ENCODE results near the gene MTMR11.
A peak's percentile ranks its signal among the peaks of the same experiment; 100 is the strongest.
"Not testable (repeated sequence)": the region's sequence is repeated elsewhere in the genome, so short reads cannot be mapped to it uniquely, and the experiment has no call there.

MTMR11 gene

DNA sequence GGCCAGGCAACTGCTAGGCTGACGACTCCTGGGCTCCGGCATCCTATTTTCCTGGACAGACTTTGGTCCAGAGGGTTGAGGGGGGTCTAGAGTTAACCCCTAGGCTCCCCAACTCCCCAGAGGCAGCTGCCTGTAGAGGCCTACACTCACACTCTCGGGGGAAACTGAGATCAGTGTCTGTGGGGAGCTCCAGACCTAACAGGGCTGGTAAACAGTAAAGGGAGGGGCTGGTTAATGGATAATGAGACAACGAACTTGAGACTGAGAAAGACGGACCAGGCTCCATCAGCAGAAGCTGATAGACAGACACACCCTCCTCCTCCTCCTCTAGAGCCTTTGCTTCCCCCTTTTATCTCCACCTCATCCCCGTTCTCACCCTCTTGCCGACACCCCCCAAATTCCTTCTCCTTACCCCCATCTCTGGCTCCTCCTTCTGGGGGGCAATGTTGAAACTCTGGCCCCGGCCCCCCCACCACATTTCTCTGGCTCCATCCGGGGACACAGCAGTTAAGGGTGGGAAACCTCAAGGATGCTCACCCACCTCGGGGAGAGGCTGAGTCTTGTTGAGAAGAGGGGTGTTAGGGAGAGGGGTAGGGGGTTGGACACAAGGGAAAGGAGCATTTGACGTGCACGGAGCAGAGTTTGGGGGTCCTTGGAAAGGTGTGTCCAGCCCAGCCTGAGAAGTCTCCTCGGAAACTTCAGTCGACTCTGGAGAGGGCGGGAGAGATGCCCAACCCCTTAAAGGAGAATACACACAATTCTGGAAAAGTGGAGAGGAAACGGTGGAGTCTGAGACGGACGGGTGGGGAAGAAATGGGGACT is at the start of gene MTMR11:
TSS of gene MTMR11 (minus strand) at position 710 of the 822 bp plus-strand sequence. CDS start at position 478, 232 bp downstream.
- no peak for DNase-seq (ENCODE audit: low read depth, low spot score)
- peak within 1 kb of the TSS; percentile 81 for H3K27ac ChIP-seq

DNA sequence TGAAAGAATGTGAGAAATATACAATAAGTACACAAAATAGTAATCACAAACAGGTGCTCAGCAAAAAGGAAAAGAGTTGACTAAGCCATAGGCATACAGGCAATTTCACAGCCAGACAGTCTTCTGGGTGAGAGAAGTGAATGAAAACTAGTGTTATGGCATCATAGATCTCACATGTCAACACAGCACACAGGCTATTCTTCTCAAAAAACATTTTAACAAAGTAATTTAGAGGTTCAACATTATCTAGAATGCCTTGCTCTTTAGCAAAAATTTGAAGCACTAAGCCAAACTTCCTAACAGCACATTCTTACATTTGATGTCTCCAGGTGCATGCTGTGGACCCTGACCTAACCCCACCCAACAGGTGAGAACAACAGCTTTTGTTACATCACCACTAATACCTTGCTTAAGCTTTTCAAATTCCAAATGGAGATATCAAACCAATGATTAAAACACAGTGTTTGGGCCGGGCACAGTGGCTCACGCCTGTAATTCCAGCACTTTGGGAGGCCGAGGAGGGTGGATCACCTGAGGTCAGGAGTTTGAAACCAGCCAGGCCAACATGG is 43.4 kb upstream of the MTMR11 start:
- no peak overlapping the region for H3K27ac ChIP-seq
- DNase-seq (ENCODE audit: low read depth, low spot score), result no peak

- DNase-seq (ENCODE audit: low read depth, low spot score), result no peak
- H3K27ac ChIP-seq, result no peak overlapping the region
These were observed 42.7 kb upstream of the MTMR11 start for GRCh38 chr1:149979245-149979971.

GRCh38 chr1:149978547-149979023 is 41.9 kb upstream of the MTMR11 start:
- no peak for DNase-seq (ENCODE audit: low read depth, low spot score)
- no peak overlapping the region for H3K27ac ChIP-seq

GRCh38 chr1:149977345-149977744 is 40.7 kb upstream of the MTMR11 start:
- no peak overlapping the region for H3K27ac ChIP-seq
- DNase-seq (ENCODE audit: low read depth, low spot score), result no peak

DNA sequence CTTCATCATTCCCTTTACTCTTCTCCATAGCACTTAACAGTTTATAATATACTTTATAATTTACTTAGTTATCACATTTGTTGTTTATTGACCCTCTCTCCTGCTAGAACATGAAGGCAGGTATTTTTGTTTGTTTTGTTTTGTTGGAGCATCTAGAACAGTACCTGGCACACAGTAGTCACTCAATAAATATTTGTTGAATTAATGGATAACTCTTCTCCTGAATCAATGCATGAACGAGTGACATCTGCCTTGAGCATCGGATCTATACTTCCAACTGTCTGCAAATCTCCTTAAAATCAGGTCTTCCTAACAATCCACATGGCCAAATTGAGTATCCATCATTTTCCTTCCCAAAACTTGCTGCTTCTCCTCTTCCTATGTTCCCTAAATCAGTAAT is 35.9 kb upstream of the MTMR11 start:
- H3K27ac ChIP-seq, result no peak overlapping the region
- DNase-seq (ENCODE audit: low read depth, low spot score), result no peak

DNA sequence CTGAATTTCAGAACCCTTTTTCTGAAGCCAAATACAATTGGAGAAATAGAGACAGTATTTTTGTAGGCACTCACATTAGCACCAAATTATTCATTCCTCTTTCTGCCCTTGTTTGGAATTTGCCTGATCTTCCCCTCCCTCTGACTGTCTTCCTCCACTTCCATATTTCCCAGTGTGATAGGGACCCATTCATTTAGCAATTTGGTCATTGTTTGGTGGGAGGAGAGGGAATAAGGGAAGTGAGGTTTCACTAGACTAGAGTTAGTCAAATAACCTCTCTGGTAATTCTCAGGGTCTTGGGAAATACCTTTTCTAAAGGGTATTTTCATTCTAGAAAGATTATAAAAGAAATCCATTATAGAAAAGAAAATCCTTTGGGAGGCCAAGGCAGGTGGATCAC is 31.0 kb upstream of the MTMR11 start:
- H3K27ac ChIP-seq, result no peak overlapping the region
- no peak for DNase-seq (ENCODE audit: low read depth, low spot score)

GRCh38 chr1:149967041-149967440 is 30.4 kb upstream of the MTMR11 start:
- DNase-seq (ENCODE audit: low read depth, low spot score), result no peak
- H3K27ac ChIP-seq, result no peak overlapping the region

DNA sequence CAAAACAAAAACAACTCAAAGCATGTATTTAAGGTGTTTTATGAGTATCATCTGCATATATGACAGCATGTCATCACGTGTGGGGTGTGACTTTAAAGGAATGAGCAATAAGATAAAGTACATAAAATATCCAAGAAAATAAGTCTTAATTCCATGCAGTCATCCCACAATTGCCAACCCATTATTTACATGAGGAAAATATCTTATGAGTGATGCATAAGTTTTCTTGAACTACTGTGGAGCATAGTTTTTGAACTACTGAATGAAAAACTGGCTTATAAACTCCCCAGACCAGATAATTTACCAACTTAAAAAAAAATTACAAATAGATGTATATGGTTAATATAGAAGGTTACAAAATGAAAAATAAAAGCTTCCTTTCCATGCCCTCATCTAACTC is 29.7 kb upstream of the MTMR11 start:
- no peak for DNase-seq (ENCODE audit: low read depth, low spot score)

GRCh38 chr1:149965440-149965839 is 28.8 kb upstream of the MTMR11 start:
- H3K27ac ChIP-seq, result peak overlapping the region; percentile 4
- DNase-seq (ENCODE audit: low read depth, low spot score), result no peak

More for the DNA sequence above, 29.7 kb upstream of the MTMR11 start:
- H3K27ac ChIP-seq, result no peak overlapping the region

DNA sequence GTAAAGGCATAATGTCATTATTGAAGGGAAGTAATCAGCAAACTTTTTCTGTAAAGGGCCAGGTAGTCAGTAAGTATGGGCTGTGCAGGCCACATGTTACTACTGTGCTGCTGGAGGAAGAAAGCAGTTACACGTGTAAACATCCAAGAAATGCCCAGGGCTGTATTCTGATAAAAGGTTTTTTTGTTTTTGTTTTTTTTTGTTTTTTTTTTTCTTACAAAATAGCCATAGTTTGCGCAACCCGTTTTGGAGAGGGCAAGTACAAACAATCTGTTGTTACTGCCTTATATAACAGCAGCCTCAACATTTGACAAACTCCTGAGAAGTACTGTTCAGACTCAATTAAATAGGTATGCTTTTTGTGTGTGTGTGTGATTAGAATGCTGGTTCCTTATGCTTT is 26.7 kb upstream of the MTMR11 start:
- H3K27ac ChIP-seq, result peak overlapping the region; percentile 53
- DNase-seq (ENCODE audit: low read depth, low spot score), result no peak

DNA sequence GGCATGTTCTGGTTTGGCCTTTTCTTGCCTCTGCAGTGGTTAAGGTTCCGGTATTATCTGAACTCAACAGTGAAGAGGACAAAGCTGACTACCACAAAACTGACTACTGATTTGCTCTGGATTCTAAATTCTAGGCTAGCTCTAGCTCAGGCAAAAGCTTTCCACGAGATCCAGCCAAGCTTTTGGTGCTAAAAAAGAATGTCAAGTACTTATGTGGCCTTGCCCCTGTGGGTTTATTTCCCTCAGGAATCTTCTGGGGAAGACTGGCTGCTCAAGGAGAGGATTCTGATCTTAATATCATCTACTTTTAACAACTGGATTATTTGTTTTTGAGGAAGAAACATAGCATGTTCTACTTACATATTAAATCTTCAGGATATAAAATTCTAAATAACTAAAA is 26.1 kb upstream of the MTMR11 start:
- H3K27ac ChIP-seq, result peak overlapping the region; percentile 53
- DNase-seq (ENCODE audit: low read depth, low spot score), result no peak

GRCh38 chr1:149962039-149962647 is 25.5 kb upstream of the MTMR11 start:
- H3K27ac ChIP-seq, result peak overlapping the region; percentile 53
- peak; percentile 33 for DNase-seq (ENCODE audit: low read depth, low spot score)

DNA sequence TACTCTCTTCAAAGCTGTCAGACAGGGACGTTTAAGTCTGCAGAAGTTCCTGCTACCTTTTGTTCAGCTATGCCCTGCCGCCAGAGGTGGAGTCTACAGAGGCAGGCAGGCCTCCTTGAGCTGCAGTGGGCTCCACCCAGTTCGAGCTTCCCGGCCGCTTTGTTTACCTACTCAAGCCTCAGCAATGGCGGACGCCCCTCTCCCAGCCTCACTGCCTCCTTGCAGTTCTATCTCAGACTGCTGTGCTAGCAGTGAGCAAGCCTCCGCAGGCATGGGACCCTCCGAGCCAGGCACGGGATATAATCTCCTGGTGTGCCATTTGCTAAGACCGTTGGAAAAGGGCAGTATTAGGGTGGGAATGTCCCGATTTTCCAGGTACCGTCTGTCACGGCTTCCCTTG is 20.9 kb upstream of the MTMR11 start:
- DNase-seq (ENCODE audit: low read depth, low spot score); H3K27ac ChIP-seq: not testable (repeated sequence)

DNA sequence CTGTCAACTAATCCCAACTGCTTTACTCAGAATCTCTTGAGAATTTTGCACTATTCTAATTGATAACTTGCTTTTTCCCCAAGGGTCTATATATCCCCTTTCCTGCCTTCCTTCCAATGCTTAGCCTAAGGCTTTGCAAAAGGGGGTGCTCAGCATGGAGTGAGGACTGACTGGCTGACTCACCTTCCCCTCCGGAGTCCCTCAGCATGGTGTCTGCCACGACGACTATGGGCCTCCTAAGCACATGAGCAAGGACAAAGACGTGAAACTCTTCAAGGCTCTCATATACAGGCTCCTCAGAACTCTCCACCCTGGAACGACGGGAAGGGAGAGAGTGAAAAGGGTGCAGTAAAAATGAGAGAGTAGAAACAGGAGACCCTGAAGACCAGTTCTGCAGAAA is 13.2 kb upstream of the MTMR11 start:
- no peak for DNase-seq (ENCODE audit: low read depth, low spot score)
- H3K27ac ChIP-seq, result no peak overlapping the region

DNA sequence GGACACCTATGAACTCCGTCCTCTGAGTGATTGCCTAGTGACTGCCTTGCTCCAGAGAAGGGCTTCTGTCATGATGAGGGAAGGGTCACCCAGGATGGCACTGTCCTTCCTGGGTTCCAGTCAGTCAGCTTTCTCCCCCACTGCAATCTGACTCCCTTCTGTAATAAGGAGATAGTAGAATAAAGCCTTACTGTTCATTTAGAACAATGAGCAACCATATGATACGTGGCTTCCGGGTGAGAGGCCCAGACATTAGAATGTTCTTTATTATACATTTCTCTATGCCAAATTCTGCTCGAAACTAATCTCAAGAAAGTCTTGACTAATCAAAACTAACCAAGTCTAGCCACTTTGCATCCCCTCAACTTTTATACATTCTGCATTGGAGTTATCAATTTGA is 8.5 kb upstream of the MTMR11 start:
- no peak overlapping the region for H3K27ac ChIP-seq
- no peak for DNase-seq (ENCODE audit: low read depth, low spot score)

DNA sequence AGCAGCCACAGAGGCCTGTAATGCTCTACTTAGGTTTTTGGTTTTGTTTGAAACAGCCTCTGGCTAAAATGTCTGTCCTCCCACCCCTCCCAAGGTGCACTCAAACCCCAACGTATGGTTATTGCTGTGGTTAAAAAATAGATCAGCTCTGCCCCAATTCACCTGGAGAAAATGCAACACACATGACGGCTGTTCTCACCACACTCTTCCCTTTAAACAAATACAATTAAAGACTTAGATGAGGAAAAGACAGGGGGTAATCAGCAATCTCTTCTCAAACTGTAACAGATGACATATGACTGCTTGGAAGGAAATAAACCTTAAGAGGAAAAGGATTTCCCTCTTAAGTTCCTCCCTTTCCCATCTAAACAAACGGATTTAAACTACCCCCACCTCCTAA is 6.2 kb upstream of the MTMR11 start:
- H3K27ac ChIP-seq, result no peak overlapping the region
- DNase-seq (ENCODE audit: low read depth, low spot score), result no peak

- no peak for DNase-seq (ENCODE audit: low read depth, low spot score)
- peak overlapping the region; percentile 33 for H3K27ac ChIP-seq
These were observed 5.5 kb upstream of the MTMR11 start for GRCh38 chr1:149942207-149942606.

DNA sequence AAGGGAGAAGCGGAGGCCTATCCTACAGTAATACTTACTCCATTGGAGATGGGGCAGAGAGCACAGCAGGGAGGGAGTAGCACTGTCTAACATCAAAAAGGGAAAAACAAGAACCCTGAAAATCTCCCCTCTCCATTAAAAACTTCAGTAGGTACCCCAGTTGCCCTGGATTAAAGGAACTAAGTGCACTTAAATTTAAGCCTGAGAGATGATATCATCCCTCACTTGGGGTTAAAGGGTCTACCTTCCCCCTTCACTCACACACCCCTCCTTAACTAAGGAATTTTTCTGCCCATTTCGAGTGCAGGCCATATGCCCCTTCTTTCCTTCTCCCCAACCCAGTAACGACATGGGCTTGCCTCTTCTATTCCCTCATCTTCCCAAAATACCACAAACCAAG is 3.7 kb upstream of the MTMR11 start:
- peak overlapping the region; percentile 81 for H3K27ac ChIP-seq
- DNase-seq (ENCODE audit: low read depth, low spot score), result no peak

GRCh38 chr1:149938668-149939003 is 2.0 kb upstream of the MTMR11 start:
- not testable (repeated sequence) for DNase-seq (ENCODE audit: low read depth, low spot score)
- peak overlapping the region; percentile 81 for H3K27ac ChIP-seq

DNA sequence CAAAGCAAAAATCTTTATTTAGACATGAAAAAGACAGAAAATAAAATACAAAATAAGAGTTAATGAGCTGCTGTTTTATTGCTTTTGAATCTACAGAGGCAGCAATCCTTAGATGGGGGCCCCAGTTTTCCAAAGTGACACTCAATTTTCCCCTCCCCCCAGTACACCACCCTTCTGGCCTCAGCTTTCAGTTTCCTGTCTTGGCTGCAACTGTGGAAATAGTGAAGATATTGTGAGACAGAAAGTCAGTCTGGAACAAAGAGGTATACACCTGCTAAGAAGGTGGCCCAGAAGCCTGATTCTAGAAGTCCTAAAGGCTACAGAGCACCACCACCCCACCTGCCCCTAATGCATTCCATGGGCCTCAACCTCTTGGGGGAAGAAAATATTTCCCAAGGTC is 1.1 kb upstream of the MTMR11 start:
- H3K27ac ChIP-seq, result peak overlapping the region; percentile 81

More for the DNA sequence above, 1.1 kb upstream of the MTMR11 start:
- no peak for DNase-seq (ENCODE audit: low read depth, low spot score)

Data from epithelial cell of prostate (primary cell).